ENCODE measurements around the gene CNTNAP5. TPM values are rescaled to one million over a fixed set of nuclear protein-coding genes. Genes with fewer than 3 reads are reported as not detected.

Gene CNTNAP5
- total RNA-seq, 1 donor from 2014 or later: 41.0 TPM

DNA sequence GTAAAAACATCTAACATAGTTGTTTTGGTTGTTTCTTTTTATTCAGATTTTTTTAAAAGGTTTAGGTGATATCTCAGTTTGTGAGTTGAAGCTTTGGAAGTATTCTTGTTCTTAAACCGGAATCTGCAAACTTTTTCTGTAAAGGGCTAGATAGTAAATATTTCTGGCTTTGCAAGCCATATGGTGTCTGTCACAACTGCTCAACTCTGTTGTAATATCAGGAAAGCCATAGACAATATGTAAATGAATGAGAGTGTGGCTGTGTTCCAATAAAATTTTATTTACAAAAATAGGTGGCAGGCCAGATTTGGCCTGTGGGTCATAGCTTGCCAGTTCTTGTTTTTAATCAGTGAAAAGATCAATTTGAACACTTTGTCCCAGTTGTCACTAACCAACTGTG, 134.1 kb downstream of the CNTNAP5 start:
- no peak for DNase-seq

- DNase-seq: no peak
Observed at GRCh38 chr2:124161542-124161941, 136.5 kb downstream of the CNTNAP5 start.

GRCh38 chr2:124162256-124162655, 137.2 kb downstream of the CNTNAP5 start:
- no peak for DNase-seq

DNA sequence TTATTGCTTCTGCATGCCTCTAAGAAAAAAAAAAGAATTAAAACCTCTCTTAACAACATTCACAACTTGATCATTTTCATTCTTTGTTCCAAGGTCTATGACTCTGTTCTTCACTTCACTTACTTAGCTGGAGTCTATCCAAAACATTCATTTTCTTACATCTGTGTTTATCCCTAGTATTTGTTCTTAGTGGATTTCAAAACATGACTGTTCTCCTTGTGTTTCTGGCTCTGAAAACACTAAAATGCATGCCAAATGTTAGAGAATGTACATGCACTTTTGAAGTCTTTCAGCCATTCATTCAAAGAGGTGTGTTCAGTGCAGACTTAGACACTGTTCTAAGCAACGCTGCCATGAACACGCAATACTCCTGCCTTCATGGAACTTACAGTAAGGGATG, 138.8 kb downstream of the CNTNAP5 start:
- no peak for DNase-seq

DNA sequence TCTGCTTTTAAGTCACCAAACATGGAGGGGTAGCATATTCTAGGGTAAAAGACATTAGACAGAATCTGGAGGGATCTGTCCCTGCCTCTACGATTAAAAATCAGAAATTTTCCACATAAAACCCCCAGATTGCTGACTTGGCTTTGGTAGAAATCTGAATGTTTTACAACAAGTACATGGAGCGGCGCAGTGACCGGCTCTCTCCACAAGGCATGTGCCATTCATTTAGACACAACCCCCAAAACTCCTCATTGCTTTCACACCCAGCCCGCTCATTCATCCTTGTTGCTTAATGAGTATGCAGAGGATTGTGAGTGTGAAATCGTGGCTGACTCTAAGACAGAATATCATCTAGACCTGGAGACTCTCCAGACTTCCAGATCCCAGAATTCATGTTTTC, 140.6 kb downstream of the CNTNAP5 start:
- DNase-seq: no peak

DNA sequence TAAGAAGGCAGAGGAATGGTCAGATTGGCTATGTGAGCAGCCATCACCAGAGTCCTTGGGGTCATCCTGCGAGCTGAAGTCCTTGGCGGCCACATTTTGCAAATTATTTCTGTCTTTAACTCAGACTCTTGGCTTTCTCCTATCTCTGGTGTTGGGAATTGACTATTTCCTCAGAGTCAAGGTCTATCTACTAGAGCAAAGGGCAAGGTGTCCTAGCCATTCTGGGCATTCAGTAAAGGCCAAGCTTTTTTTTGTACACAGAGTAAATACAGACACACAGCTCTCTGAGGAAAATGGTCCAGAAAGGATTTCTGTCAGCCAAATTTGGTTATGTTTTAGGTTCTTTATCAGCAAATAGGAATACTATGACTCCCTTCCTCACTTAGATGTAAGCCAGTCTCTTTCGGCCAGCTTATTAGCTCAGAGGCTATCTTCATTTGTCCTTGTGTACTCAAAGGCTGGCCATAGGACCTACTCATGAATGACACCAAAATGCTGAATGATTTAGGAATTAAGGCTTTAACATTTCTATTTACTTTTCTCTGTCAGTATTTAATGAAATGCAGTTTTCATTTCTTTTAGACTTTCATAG, 146.5 kb downstream of the CNTNAP5 start:
- no peak for DNase-seq

- DNase-seq: no peak
Observed at GRCh38 chr2:124178719-124179118, 153.6 kb downstream of the CNTNAP5 start.

GRCh38 chr2:124180635-124181034, 155.5 kb downstream of the CNTNAP5 start:
- no peak for DNase-seq

- DNase-seq: no peak
Observed at GRCh38 chr2:124186801-124187200, 161.7 kb downstream of the CNTNAP5 start.

GRCh38 chr2:124187948-124188347, 162.9 kb downstream of the CNTNAP5 start:
- no peak for DNase-seq

DNA sequence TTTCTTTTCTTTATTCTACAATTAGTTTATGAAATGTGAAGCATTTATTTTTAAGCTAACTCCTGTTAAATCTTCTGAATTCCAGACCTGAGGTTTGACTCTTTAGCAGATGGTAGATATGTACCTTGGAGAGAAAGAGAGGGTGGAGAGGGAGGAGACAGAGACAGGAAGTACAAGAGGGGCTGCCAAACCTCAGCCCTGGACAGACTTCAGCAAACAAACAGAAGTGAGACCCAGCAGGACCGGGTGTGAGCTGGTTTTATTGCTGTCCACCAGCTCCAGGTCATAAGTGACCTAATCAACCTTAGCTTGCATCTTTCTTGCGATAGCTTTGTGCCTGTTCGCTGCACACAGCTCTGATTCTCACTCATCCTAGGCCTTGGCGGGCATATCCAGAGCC, 168.6 kb downstream of the CNTNAP5 start:
- no peak for DNase-seq

DNA sequence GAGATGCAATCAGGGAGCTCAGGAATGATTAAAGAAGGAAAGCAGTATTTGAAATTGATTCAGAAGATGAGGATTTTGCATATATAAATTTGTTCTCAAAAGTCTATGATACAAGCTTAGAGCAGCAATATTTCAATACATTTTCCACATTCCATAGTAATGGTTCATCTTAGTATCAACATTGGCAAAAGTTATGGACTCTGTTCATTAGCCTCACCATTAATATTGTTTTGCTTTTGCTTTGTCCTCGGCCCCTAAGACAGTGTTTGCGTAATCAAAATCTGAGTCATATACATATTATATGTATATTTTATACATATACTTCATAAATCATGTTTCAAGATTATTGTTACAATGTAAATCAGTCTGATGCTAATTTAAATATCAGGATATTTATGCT, 176.6 kb downstream of the CNTNAP5 start:
- DNase-seq: no peak

- DNase-seq: no peak
Observed at GRCh38 chr2:124209441-124209840, 184.4 kb downstream of the CNTNAP5 start.

DNA sequence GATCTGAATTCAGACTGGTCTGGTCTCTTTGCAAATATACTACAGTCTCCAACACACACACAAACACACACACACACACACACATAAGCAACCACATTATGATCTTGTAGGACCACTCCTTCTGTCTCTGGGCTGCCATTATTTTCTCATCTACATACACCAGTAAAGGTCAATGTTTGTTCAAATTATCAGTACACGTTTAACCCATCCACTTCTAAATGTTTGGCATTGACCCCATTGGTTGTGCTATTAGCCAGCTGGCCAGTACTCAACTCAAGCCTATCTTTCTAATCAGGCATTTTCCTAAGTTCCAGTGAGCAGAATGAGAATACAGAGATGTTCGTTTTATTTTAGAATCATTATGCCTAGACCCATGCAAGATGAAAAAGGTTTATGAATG, 186.4 kb downstream of the CNTNAP5 start:
- DNase-seq: no peak

- no peak for DNase-seq
Observed at GRCh38 chr2:124213977-124214587, 189.0 kb downstream of the CNTNAP5 start.

- no peak for DNase-seq
Observed at GRCh38 chr2:124246170-124246569, 221.1 kb downstream of the CNTNAP5 start.

DNA sequence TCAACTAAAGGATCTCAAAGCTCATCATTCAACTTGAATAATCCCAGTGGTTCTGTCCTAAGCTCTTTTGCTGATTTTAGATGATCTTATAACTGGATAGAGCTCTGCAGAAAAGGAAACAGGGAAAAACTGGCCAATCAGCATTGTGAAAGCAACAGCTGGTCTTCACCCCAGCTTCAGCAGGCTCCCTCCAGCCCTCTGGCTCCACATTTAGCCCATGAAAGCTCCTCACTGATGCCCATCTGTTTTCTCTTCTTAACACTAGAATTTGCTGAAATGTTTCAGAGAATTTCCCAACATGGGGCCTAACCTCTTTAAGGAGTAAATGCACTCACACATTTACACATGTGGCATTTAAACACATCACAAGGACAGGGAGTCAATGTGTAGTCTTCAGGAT, 223.3 kb downstream of the CNTNAP5 start:
- DNase-seq: no peak

DNA sequence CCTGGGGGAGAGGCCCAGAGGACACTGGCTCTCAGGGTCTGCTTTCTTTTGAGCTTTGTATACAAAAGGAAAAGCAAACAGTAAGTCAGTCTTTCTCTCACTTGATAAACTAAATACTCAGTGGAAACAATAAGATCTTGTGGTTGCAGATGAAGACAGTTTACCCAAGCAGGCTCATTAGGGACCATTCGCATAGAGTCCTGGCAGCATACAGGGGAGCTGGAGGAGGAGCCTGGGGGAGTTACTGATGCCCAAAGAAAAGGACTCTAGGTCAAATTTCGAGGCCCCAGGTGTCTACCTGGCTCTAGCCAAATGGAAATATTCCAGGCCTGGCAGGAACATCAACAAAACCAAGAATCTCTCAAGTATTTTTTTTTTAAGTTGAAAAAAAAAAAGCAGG, 225.3 kb downstream of the CNTNAP5 start:
- DNase-seq: no peak

DNA sequence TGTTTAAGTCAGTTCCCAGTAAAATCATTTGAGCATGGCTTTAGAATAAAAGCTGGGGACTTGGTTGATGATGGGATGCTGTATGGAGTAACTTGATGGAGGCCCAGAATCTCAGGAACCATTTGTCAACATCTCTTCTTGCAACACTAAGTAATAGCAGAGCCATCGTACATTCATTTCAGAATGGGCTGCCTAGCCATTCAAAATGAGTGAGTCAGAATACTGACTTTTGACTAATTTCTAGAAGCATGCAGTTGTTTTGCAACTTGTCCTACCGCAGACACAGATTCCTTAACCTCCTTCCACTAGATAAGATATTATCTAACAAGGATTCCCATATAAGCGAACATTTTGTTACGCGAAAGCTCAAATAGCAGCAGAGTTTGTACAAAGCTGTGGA, 229.5 kb downstream of the CNTNAP5 start:
- DNase-seq: no peak

GRCh38 chr2:124257120-124257519, 232.0 kb downstream of the CNTNAP5 start:
- no peak for DNase-seq

DNA sequence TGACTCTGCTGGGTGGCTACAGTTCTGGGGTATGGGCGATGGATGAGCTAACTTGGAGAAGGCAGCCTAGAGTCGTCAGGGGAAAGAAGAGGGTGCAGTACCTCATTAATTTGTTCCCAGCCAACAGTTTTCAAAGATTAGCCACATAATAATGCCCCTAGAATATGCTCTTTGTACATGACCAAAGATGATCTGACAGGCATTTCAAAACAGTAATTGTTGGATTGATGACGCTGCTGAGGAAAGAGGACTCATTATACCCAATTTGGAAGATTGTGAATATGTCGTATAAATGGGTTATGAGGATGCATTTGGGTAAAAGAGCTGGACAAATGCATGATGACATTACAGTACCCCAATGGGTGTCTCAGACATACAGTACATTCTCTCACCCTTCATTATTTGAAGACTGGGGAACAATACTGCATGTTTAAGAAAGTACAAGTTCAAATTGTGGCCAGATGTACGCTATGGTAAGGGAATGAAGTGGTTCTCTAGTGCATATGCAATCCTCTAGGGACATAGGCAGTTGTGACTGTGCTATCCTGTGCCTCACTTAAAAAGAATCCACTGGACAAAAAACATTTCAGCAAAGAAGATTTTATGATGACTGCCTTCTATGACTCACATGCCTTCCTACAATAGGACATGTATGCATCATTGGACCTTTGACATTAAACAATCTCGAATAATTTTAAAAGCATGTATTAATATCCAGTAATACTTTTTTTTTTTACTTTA, 233.2 kb downstream of the CNTNAP5 start:
- DNase-seq: no peak

GRCh38 chr2:124261456-124261855, 236.4 kb downstream of the CNTNAP5 start:
- DNase-seq: no peak

- no peak for DNase-seq
Observed at GRCh38 chr2:124264551-124265091, 239.5 kb downstream of the CNTNAP5 start.

GRCh38 chr2:124267794-124268193, 242.7 kb downstream of the CNTNAP5 start:
- no peak for DNase-seq
